Measurements from ENCODE around the gene RALGPS1.

Gene RALGPS1

GRCh38 chr9:127154003-127154389, 239.4 kb downstream of the RALGPS1 start:
- no peak for DNase-seq (ENCODE audit: low read depth, low spot score)
- no peak overlapping the region for H3K4me3 ChIP-seq (ENCODE audit: low read length)

DNA sequence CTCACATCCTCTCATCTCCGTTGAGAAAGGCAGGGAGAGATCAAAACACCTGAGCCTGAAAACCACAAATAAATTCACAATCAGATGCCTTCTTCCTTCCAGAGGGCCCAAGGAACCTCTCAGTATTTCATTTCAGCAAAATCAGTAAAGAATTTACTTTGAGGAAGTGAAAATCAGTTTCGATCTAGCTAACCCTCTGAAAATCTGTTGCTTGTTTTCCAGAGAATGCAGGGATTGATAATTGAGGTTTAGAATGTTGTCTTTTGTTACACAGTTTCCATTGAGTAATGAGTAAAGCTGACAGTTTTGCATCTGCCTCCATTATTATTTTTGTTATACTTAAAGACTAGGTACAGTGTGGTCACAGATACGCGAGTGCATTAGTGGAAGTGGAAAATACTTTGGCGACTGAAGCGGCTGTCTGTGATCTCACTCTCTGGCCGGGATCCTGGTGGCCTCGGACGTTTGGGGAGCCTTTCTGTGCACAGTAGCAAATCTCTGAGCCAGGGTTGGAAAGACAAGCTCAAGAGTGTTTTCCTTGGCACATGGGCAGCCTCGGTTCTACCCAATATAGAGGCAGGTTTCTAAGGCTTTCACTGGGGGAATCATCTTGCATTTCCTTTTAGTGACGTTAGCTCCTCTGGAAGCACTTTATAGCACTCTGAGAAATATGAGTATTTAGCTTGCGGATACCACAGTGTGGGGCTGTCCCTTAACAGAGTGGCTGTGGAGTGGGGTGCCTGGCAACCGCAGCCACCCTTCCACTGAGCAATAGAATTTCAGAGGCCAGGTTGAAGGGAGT, 240.0 kb downstream of the RALGPS1 start:
- H3K4me3 ChIP-seq (ENCODE audit: low read length): no peak overlapping the region
- DNase-seq (ENCODE audit: low read depth, low spot score): peak; percentile 37

DNA sequence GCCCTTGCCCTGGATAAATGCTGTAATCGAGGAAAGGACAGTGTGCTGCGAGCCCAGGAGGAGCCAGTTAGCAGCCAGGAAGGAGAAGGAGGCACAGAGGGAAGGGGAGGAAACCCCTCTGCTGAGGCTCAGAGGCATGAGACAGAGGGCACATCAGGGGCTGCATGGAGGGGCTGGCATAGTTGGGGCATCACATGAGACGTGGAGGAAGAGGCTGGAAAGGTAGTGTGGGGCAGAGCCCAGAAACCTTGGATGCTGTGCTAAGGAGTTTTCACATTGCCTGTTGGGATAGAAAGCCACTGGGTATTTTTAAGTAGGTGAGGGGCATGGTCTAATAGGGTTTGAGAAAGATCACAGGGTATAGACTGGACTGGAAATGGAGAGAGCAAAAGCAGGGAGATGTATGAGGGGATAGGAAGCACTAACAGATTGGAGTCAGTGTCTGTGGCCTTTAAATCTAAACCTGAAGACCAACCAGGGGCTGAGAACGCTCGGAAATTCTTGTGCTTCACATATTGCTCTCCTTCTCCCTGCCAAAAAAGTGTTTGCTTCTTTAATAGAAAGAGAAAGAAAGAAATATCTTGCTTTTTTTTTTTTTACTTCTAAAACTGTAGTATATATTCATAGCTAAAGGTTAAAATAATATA, 240.9 kb downstream of the RALGPS1 start:
- H3K4me3 ChIP-seq (ENCODE audit: low read length): no peak overlapping the region
- no peak for DNase-seq (ENCODE audit: low read depth, low spot score)

DNA sequence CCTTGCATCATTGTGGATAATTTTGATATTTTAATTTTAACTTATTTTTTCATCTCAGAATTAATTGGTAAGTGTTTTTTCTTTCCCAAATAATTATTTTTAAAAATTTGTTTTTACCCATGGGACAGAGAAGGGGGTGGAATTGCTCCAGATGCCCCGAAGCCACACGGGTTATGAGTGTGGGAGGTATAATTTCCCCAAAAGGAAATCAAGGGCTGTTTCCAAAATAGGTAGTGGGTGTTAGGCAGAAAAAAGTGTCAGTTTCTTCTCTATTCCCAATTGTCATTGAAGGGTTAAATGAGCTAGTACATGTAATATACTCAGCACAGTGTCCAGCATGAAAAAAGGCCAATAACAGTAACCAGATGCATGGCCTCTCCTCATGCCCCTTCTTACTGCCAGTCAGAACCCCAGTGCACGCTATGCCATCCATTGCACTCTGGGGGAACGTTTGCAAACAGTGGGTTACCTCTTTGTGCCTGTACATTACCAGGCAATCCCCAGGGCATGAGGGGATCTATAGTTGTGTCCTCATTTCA, 244.3 kb downstream of the RALGPS1 start:
- no peak for DNase-seq (ENCODE audit: low read depth, low spot score)

GRCh38 chr9:127159325-127159801, 244.8 kb downstream of the RALGPS1 start:
- no peak overlapping the region for H3K4me3 ChIP-seq (ENCODE audit: low read length)
- no peak for DNase-seq (ENCODE audit: low read depth, low spot score)

More for the DNA sequence above, 244.3 kb downstream of the RALGPS1 start:
- H3K4me3 ChIP-seq (ENCODE audit: low read length): no peak overlapping the region

DNA sequence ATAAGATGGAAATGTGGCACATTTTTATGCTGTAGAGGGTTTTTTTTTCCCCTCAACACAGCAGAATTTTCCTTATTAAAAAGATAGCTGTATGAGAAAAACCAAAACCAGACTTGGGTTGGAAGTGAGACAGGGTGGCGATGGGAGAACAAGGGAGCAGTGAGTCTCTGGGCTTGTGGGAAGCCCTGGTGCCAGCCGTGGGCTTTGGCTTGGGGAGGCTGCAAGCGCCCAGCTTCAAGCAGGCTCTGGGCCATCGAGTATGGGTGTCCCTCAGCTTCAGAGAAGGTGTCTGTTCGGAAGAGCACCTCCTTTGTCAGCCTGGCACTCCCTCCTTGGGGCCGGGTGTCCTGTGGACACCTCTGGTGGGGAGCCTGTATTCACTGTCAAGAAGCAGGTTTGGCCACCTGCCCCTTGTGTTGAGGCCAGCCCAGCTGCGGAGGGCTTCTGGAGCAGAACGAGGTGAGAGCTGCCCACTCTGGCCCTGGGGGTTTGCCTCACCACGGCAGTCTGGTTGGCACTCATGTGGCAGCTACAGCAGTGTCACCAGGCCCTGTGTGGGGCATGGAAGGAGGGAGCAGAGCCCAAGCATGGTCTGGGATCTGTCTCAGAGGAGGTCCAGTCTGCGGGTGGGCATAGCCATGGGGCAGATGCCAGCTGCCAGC, 245.5 kb downstream of the RALGPS1 start:
- no peak for DNase-seq (ENCODE audit: low read depth, low spot score)
- H3K4me3 ChIP-seq (ENCODE audit: low read length): no peak overlapping the region

- DNase-seq (ENCODE audit: low read depth, low spot score): no peak
- H3K4me3 ChIP-seq (ENCODE audit: low read length): no peak overlapping the region
Observed at GRCh38 chr9:127161081-127161624, 246.6 kb downstream of the RALGPS1 start.

GRCh38 chr9:127162046-127162863, 247.7 kb downstream of the RALGPS1 start:
- peak; percentile 88 for DNase-seq (ENCODE audit: low read depth, low spot score)
- H3K4me3 ChIP-seq (ENCODE audit: low read length): no peak overlapping the region

DNA sequence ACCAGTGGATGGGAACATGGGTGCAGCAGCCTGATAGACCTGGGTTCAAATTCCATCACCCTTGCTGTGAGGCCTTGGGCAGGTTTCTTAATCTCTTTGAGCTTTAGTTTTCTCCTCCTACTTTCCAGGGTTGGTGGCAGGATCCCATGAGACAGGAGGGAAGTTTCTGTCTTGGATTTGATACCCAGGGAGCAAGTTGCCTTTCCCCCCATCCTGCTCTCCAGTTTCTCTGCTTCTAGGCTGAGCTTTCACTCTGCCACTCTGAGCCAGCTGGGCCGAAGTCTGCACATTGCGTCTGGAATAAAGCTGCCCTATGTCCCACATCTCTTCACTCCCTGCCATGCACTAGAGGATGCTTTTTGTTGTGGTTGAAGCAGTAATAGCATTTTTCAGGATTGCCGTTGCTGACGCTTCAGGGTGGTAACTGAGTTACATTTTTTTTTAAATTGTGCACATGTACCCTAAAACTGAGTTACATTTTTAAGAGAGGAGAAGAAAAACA, 248.3 kb downstream of the RALGPS1 start:
- H3K4me3 ChIP-seq (ENCODE audit: low read length): peak overlapping the region; percentile 21
- DNase-seq (ENCODE audit: low read depth, low spot score): peak; percentile 57

GRCh38 chr9:127163409-127163808, 248.8 kb downstream of the RALGPS1 start:
- peak; percentile 95 for DNase-seq (ENCODE audit: low read depth, low spot score)
- H3K4me3 ChIP-seq (ENCODE audit: low read length): peak overlapping the region; percentile 21; the same call in 1 of the 2 replicates

DNA sequence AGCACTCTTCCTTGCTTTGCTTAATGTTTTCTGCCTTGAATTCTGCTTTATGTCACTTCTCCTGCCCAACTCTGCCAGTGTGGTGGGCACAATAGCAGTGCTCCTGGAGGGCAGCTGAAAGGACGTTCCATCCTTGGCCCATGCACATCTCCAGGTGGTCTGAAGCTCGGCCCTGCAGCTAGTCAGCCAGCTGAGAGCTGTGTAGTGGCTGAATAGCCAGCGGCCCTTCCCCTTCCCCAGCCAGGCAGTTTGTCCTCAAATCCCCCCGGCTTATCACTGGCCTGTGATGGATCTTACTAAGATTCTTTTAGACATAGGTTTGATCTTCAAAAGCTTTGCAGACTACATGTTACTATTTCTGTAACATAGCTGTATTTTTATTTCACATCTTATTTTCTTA, 250.5 kb downstream of the RALGPS1 start:
- H3K4me3 ChIP-seq (ENCODE audit: low read length): no peak overlapping the region
- DNase-seq (ENCODE audit: low read depth, low spot score): no peak

DNA sequence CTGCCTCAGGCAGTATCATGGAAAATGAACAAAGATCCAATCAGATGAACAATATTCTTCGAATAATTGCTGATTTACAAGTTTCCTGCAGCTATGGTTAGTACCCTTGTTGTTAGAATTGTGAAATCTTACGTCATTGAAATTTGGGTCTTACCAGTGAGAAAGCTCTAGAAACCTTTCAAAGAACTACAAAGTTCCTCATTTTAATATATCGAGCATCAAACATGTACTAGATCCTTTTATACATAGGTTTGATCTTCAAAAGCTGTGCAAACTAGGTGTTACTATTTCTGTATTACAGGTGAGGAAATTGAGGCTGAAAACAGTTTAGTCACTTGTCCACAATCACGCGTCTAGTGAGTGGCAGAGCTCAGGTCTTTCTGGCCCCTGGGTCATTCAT, 251.5 kb downstream of the RALGPS1 start:
- H3K4me3 ChIP-seq (ENCODE audit: low read length): no peak overlapping the region

GRCh38 chr9:127166651-127167524, 252.3 kb downstream of the RALGPS1 start:
- H3K4me3 ChIP-seq (ENCODE audit: low read length): no peak overlapping the region
- DNase-seq (ENCODE audit: low read depth, low spot score): peak; percentile 89

More for the DNA sequence above, 251.5 kb downstream of the RALGPS1 start:
- no peak for DNase-seq (ENCODE audit: low read depth, low spot score)

- no peak for DNase-seq (ENCODE audit: low read depth, low spot score)
- H3K4me3 ChIP-seq (ENCODE audit: low read length): no peak overlapping the region
Observed at GRCh38 chr9:127167560-127168326, 253.2 kb downstream of the RALGPS1 start.

DNA sequence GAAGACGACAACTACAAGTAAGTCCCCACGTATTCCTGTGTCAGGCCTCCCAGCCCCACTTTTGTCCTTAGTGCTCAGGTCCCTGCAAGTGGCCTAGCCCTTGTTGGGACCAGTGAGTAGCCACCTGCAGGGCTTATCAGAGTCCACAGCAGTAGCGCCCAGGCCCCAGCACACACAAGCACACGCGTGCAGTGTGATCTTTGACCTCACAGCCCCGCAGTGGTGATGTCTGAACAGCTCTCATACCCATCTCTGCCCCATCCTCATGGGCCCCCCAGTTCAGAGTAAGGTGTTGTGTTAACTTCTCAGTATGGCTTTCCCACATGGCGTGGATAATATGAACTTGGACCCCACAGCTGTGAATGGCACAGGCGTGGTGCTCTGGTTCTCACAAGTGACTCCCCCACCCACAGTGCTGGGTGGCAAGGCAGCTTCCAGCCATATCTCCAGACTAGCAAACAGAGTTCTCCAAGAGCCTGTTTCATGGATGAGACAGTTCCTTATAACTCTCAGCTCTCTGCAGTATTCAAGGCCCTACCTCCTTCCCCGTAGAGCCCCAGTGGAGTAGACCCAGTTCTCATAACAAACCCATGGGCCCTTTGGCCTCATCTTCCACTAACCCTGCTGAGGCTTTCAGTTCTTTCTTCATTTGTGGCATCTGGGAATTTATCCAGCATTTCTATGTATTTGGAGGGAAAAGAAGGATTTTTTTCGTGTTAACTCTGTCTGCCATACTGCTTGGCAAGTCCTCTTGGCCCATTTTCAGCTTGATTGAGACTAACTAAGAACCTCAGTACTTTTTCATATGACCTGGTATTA, 254.4 kb downstream of the RALGPS1 start:
- no peak overlapping the region for H3K4me3 ChIP-seq (ENCODE audit: low read length)
- DNase-seq (ENCODE audit: low read depth, low spot score): no peak

DNA sequence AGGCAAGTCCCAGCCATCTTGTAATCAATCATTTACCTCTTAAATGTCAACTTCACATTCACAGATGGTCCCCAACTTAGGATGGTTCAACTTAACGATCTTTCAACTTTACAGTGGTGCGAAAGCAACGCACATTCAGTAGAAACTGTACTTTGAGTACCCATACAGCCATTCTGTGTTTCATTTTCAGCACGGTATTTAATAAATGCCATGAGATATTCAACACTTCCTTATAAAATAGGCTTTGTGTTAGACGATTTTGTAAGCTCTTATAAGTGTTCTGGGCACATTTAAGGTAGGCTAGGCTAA, 254.9 kb downstream of the RALGPS1 start:
- DNase-seq (ENCODE audit: low read depth, low spot score): no peak
- no peak overlapping the region for H3K4me3 ChIP-seq (ENCODE audit: low read length)

Measured in Jurkat, Clone E6-1 (cell line).